NCI-H2227 (cell line): ENCODE measurements around the gene ZYG11B.
"Not testable (repeated sequence)": the region's sequence is repeated elsewhere in the genome, so short reads cannot be mapped to it uniquely, and the experiment has no call there.

Source experiments
- DNase-seq: peaks from one replicate; lab custom pipeline; 2025; ENCODE audit not compliant: unreplicated experiment; lab: John Stamatoyannopoulos, UW

Gene ZYG11B

GRCh38 chr1:52726265-52727113 lies at the start of gene ZYG11B:
TSS of gene ZYG11B (plus strand) at chr1:52726453. CDS start at chr1:52726654, 201 bp downstream.
- DNase-seq: peak; percentile 93

GRCh38 chr1:52677076-52677806 lies 49.0 kb upstream of the ZYG11B start:
- no peak for DNase-seq

GRCh38 chr1:52679048-52679447 lies 47.2 kb upstream of the ZYG11B start:
- no peak for DNase-seq

- no peak for DNase-seq
Measured at GRCh38 chr1:52679498-52679897, 46.8 kb upstream of the ZYG11B start.

- no peak for DNase-seq
Measured at GRCh38 chr1:52680353-52680752, 45.9 kb upstream of the ZYG11B start.

GRCh38 chr1:52681136-52681535 lies 45.1 kb upstream of the ZYG11B start:
- DNase-seq: no peak

GRCh38 chr1:52683367-52683940 lies 42.8 kb upstream of the ZYG11B start:
- no peak for DNase-seq

- DNase-seq: no peak
Measured at GRCh38 chr1:52684545-52684944, 41.7 kb upstream of the ZYG11B start.

- DNase-seq: peak; percentile 89
Measured at GRCh38 chr1:52686261-52686751, 39.9 kb upstream of the ZYG11B start.

- no peak for DNase-seq
Measured at GRCh38 chr1:52686830-52687229, 39.4 kb upstream of the ZYG11B start.

GRCh38 chr1:52691821-52692220 lies 34.4 kb upstream of the ZYG11B start:
- no peak for DNase-seq

- no peak for DNase-seq
Measured at GRCh38 chr1:52692697-52693096, 33.6 kb upstream of the ZYG11B start.

GRCh38 chr1:52693351-52693750 lies 32.9 kb upstream of the ZYG11B start:
- not testable (repeated sequence) for DNase-seq

GRCh38 chr1:52693843-52694242 lies 32.4 kb upstream of the ZYG11B start:
- no peak for DNase-seq

GRCh38 chr1:52695627-52696026 lies 30.6 kb upstream of the ZYG11B start:
- DNase-seq: no peak

- DNase-seq: peak; percentile 94
Measured at GRCh38 chr1:52697795-52698674, 28.2 kb upstream of the ZYG11B start, which contains the start of gene COA7. TSS of gene COA7 (minus strand) at chr1:52698347. CDS start at chr1:52698326, 21 bp downstream.

- DNase-seq: peak; percentile 94
Measured at GRCh38 chr1:52702886-52703787, 23.1 kb upstream of the ZYG11B start.

- DNase-seq: no peak
Measured at GRCh38 chr1:52706136-52706670, 20.1 kb upstream of the ZYG11B start.
